Right renal pelvis (tissue), 4 donors: ENCODE measurements around the gene NUP50. TPM values are rescaled to one million over a fixed set of nuclear protein-coding genes. Genes with fewer than 3 reads are reported as not detected.

Experiments used
- DNase-seq, 4 donors: peaks; one replicate each; pipeline ENCODE4 v3.0.0-alpha.2; 2013; ENCODE audit warnings: low read depth in 4 of 4, low spot score in 3 of 4, missing footprints in 1 of 4
- polyA plus RNA-seq, 4 donors: library from polyadenylated mRNA; unstranded; fragments of 120-200 nt; gene quantifications; one replicate each; pipeline ENCODE4 v1.2.1, GENCODE V29; 2013; ENCODE audit not compliant: insufficient read length in 4 of 4

NUP50 gene
- polyA plus RNA-seq, 4 donors = 43.3 to 57.0 (median 51.8) TPM

DNA sequence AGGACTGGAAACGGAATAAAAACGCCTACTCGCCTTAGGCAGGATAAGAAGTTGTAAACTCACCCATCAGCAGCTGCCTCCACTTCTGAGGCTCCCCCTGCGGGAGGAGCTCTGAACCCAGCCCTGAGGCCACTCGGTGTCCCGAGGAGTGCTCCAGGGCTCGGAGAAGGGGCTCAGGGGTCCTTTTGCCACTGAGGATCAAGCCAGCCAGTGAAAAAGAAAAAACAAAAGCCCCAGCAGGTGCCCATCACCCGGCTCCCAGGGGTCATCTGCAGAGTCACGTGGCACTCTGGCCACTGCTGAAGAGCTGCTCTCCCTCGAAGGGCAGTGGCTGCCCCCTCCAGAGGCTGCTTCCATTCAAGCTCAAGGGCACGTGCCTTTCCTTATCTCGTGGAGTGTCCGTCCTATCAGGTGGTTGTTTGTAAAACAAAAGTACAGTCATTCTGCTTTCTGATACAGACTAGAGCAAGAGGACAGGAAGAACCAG lies 29.0 kb downstream of the NUP50 start:
- no peak for DNase-seq

DNA sequence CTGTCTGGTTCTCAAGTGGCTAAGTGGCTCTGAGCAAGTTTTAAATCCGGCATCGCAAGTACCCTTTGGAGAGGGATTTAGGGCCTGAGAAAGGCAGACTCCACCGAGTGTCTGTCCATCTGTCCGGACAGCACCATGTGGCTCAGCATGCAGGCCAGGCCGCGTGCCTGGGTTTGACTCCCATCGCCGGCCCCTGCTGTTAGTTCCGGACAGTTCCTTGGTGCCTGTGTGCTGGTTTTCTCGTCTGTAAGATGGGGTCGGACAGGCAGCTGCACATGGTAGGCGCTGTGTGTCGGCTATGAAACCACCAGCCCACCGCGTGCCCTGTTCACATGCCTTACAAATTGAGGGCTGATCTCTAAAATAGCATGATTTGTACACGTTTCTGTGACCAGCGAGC lies 31.0 kb downstream of the NUP50 start:
- DNase-seq = no peak

DNA sequence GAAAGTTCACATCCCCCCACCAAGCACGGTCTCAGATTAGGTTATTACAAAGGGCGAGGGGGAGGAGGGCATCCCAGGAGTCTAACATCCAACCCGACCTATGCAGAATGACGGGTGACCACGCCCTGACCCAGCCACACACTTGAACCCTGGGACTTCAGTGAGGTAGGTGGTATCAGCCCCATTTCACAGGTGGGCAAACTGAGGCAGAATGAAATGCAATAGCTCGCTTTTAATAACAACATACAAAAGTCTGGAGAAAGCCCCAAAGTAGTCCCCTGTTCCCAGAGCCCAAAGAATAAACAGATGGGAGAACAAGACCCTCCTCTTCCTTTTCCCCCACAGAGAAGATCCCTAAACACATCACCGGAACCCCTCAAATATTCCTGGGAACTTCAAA lies 31.9 kb downstream of the NUP50 start:
- DNase-seq = no peak

DNA sequence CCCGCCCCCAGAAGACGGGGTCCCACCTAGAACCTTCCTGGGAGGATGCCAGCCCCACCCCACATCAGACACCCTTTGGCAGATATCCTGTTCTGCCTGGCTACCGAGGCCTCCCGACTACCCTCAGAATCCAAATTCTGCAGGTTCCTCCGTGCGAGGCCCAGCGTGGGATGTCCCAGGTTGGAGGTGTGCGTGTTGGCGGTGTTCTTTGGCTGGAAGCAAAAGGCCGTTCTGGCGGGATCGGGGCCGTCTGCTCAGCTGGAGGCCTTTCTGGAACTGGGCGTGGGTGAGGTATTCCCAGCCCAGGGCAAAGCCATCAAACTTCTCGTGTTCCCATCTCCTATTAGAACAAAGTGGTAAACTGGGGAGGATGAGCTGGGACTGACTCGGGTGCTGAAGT lies 32.6 kb downstream of the NUP50 start:
- no peak for DNase-seq

DNA sequence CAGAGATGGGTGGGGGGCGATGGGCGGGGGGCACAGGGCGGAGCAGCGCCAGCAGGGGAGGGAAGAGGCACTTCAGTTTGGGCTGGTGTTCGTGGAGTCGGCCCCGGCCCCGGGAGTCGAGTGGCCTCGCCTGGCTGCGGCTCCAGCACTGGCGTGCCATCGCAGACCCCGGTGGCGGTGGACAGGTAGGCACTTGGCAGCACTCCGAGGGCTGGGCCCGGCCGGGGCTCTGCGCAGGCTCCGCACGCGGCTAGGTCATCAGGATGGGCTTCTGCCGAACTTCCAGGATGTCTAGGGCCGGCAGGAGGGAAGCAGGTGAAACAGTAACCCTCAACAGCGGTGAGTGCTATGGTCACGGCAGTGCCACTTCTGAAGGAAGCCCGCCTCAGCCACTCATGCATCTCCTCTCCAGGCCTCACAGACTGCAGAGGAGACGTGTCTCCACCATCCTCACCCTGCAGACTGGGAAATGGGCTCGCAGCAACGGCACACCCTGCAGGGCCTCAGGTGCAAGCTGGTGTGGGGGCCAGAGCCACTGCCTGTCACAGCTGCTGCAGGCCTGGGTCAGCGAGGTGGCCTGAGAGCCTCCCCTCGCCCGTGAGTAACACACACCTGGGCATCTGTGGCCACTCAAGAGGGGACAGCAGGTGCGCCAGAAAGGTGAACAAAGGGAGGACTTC lies 33.3 kb downstream of the NUP50 start:
- no peak for DNase-seq

DNA sequence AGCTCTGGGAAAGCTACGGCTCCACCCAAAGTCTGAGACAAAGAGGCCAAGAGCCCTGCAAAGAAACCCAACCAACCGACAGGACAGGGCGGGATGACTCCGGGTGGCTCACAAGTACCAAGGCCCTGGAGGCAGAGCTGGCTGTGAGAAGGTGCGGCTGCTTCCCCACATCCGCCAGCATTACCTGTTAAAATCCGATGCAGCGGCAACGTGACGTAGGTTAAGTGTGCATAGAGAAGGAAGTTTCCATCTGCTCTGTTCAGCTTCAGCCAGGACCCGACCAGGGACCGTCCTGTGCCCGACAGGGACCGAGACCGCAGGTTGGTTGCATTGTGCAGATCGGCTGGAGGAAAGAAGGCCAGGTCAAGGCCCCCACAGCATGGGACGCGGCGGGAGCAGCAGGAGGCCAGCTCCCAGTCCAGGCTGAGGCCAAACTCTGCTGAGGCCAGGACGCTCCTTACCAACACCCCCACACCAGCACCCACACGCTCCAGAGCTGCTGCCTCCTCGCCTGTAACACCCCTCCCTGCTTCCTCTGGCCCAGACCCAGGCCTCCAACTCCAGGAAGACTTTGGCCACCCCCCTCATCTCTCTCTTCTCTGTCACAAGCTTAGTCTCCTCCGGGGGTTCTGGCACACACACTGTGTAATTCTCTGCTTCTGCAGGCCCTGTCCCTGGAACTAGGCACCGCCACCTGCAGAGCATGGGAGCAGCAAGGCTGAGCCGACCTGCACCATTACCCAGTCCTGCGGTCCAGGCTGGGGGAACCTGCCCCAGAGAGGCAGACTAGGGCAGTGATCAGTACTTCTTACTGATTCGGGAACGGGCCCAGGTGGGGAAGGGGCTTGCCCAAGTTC lies 34.1 kb downstream of the NUP50 start:
- no peak for DNase-seq

DNA sequence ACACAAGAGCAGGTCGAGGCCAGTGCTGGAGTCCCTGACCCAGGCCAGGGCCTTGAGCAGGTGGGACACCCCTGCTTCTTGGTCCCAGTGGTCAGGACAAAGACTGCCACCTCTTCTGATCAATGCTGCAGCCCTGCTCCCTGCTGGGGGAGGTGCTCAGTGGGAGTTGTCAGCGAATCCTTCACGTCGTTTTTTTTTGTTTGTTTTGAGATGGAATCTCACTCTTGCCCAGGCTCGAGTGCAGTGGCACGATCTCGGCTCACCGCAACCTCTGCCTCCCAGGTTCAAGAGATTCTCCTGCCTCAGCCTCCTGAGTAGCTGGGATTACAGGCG lies 34.7 kb downstream of the NUP50 start:
- no peak for DNase-seq

DNA sequence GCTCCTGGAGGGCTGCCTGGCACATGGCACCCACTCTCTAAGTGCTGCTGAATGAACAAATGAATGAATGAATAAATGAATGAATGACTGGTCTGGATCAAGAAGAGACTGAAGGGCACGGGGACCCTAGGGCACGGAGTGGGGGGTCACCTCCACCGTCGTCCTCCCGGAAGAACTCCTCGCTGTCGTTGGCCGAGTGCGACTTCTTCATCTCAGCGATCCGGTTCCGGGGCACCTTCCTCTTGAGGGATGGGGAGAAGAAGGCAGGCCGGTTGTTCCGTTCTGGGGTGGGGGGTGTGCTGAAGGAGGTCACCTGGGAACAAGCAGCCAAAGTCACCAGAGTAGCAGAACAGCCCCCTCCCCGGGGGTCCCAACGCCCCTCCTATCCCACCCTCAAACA lies 36.0 kb downstream of the NUP50 start:
- DNase-seq = no peak

DNA sequence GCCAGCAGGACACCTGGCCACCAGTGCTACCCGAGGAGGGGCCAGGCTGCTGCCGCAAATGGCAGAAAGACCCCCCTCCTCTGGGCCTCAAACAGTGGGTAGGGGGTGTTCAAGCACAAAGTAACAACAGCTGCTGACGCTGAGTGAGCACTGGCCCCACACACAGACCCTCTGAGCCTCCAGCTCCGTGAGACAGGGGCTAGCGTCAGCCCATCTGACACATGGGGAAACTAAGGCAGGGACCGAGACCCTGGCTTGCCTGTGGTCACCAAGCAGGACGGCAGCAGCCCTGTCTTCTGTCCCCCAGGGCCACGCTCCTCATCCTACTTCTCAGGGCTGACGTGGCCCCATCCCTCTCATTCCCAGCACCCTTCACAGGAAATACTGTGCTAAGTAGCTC lies 36.5 kb downstream of the NUP50 start:
- DNase-seq = no peak

DNA sequence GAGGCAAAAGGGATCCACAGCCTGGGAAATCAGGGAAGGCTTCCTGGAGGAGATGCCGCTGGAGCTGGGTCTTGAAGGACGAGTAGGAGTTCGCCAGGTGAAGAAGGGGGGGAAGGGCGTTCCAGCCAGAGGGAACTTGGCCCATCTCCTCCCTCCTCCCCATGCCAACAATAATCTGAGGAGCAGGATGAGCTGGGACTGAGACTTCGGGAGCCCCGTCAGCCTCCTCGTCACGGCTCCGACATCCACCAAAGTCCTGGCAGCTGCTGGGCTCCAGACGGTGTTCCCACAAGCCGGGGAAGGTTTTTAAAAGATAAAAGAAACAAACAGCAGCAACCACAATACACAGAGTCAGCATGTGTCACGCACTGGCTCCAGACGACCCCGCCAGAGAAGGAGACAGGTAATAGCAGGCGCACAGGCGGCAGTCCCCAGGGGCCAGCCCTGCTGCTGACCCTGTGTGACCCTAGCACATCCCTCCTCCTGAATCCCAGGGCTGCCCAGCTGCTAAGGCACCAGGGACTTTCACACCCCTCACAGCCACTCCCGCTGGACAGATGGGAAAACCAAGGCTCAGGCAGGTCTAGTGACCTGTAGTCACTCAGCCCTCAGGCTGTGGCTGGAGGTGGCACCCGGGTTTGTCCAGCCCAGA lies 37.3 kb downstream of the NUP50 start:
- no peak for DNase-seq

DNA sequence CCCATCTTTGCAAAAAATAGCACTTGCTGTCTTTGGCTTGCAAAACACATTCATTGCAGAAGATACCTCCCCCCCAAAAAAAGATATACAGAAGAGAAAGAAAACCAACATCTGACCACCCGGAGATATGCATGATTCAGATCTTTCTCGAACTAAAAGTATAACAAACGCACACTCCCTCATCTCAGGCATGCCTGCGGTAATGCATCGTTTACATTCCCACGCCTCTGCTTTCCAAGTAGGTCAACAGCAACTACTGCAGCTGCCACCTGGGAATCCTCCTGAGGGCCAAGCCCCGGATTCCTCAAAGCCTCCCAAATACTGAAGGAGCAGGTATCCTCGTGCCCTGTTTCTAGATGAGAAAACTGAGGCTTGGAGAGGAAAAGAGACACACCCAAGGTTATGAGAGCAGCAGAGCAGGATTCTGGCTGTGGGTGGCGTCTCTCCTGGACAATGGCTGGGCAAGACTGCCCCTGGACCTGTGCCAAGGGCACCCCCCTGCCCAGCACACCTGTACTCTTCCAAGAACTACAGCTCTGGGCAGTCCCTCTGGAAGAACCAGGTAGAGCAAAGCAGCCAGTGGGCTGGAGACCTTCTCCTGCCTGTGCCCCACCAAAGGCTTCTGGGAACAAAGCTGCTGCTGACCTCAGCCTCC lies 38.1 kb downstream of the NUP50 start:
- DNase-seq = no peak

DNA sequence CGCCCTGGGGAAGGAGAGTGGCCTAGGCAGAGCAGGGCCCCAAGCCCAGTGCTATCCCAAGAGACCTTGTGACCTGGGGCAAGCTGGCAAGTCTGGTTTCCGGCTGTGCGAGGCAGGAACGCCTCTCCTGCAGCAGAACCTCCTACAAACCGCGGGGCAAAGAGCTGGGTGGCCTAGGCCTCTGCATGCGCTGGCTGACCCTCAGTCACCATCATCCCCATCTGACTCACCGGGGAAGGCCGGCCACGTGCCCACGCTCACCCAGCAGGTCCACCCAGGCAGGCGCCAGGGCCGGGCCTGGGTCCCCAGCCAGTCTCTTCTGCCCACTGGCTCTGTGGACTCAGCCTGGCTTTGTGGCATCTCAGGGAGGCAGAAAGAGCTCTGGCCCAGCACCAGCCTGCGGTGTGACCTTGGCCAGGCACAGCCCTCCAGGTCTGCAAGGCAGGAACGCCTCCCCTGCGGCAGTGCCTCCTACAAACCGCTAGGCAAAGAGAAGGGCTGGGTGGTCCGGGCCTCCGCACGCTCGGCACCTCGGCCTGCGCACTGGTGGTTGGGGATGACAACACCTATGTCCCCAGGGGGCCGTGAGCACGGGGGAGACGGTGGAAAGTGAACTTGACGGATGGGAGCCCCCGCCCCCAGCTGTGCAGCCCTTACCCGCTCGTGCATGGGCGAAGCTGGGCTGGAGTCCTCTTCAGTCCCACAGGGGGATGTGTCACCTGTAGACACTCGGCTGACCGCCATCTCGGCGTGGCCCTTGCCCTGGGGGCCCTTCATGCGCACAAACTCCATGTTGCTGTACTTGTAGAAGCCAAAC lies 38.8 kb downstream of the NUP50 start:
- no peak for DNase-seq

DNA sequence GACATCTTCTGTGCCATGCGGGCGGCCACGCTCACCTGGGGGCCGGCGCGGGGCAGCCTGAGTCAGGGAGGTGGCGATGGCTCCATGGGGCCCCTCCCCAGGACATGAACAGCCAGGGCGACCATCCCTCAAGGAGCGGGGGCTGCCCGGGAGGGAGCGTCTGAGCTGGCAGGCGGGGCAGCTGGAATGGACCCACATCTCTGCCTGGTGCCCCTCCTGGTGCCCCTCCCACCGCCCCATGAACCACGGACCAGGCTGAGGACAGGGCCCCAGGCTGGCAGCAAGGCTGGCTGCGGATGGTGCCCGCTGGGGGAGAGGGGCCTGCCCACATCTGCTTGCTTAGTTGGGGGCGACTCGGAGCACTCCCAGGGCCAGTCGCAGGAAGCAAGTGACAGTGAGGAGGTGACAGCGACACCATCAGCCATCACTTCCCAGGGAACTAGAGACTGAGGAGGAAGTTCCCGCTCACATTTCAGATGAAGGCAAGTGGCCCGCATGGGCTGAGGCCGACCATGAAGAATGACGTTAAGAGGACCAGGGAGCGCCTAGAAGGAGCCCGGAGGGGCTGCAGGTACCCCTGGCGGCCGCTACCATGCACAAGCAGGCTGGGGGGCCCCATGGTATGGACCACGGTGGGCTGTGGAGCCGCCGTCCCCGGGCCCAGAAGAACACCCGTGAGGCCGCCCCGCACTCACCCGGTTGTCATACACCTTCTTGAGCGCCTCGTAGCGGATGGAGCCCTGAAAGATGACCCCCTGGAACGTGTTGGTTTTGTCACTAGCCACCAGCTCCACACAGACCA lies 39.6 kb downstream of the NUP50 start:
- no peak for DNase-seq

DNA sequence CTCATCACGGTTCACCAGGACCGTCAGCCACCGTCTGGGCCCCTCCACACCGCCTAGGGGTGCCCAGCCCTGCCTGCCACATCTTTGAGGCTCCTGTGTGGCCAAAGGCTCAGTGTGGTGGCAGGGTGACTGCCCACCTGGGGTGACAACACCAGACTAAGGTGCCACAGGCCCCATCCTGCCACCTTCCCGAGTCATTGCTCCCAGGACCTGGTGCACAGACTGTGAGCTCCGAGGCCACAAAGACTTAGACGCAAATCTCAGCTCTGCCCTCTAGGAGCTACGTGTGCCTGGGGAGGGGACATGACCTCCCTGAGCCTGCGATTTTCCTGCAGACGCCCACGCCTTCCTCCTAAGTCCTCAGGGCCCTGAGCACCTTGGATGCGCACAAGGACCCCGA lies 40.5 kb downstream of the NUP50 start:
- no peak for DNase-seq

DNA sequence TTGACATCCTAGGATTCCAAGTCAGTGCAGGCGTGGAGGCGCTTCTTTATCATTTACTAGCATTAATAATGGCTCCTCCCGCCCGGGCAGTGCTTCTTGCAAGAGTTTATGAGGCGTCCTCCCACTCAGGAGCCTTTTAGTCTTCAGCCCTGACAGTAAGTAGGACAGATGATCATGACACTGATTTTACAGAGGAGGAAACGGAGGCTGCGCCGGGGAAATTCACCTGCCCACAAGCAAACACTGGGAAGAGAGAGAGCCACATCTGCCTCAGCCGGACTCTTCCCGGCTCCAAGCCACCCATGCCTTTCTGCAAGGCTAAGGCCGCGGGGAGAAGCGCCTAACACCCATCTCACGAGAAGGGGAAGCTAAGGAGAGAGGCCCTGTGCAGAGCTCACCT lies 41.1 kb downstream of the NUP50 start:
- no peak for DNase-seq

DNA sequence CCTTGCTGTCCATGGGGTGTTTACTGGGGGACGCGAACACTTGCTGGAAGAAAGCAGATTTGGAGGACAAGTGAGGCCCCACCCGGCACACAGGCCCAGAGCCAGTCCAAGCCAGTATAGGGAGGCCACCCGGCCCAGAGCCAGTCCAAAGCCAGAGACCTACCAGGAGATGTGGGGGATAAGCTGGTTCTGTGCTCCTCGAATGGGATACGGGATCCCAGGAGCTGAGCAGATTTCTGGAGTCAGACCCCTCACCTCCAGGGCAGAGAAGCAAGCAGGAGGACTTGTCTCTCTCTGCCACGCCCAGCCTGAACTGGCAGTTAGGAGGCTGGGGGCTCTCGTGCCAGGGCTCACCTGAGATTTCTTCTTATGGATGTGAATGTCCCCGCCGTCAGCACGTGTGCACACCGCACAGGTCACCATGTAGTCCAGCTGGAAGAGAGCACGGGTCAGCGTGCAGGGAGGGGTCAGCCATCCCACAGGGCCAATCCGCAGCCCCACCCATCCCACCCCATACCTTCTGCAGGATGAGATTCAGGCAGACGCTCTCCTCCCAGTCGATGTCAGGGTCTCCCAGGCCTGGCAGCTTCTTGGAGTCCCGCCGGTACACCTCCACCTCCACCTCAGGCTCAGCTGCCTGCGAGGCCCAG lies 41.7 kb downstream of the NUP50 start:
- no peak for DNase-seq

DNA sequence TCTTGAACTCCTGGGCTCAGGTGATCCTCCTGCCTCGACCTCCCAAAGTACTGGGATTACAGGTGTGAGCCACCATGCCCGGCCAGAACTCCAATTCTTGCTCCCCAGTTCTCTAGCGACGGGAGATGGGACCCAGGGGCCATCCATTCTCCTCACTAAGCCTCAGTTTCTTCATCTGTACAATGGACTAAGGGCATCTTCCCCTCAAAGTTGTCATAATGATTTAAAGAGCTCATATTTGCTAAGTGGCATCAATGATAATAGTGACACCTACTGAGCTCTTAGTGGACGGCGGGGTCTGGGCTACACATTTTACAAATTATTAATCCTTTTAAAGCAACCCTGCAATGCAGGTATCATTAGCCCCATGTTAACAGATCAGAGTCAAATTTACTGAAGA lies 42.5 kb downstream of the NUP50 start:
- DNase-seq = no peak

DNA sequence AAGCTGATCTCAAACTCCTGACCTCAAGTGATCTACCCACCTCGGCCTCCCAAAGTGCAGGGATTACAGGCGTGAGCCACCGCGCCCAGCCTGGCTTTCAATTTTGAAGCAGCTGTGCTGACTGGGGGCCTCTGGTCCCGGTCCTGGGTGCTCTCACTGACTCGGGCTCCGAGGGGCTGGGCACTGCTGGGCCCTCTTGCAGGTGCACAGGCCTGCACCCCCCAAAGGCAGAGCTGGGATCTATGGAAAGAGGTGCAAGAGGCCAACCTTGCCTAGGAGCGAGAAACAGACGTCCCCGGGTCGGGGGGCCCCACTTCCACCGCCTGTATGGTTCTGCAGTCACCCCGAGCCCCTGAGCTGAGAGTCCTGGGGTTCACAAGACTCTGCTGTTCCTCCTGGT lies 43.8 kb downstream of the NUP50 start:
- DNase-seq = no peak
